Esophagus squamous epithelium (tissue), 4 donors: Measurements from ENCODE around the gene THOC5.

Experiments used
- POLR2A ChIP-seq, 4 donors: fragments of 450-650 bp; IDR thresholded peaks; one replicate each; pipeline ENCODE4 v1.6.1; 2017; ENCODE audit warnings: antibody characterized with exemption in 4 of 4, mild to moderate bottlenecking in 4 of 4, moderate library complexity in 3 of 4
- TF ChIP-seq, protein P1 (sequence below), 6 experiments: fragments of 450-650 bp in 4 of 6; fragments of 200-600 bp in 2 of 6; sonication (generic) in 2 of 6; IDR thresholded peaks; one replicate each; pipeline ENCODE4 v1.5.1; 2016 to 2019; ENCODE audit warnings: antibody characterized with exemption in 6 of 6, mild to moderate bottlenecking in 4 of 6, moderate library complexity in 4 of 6

DNA sequence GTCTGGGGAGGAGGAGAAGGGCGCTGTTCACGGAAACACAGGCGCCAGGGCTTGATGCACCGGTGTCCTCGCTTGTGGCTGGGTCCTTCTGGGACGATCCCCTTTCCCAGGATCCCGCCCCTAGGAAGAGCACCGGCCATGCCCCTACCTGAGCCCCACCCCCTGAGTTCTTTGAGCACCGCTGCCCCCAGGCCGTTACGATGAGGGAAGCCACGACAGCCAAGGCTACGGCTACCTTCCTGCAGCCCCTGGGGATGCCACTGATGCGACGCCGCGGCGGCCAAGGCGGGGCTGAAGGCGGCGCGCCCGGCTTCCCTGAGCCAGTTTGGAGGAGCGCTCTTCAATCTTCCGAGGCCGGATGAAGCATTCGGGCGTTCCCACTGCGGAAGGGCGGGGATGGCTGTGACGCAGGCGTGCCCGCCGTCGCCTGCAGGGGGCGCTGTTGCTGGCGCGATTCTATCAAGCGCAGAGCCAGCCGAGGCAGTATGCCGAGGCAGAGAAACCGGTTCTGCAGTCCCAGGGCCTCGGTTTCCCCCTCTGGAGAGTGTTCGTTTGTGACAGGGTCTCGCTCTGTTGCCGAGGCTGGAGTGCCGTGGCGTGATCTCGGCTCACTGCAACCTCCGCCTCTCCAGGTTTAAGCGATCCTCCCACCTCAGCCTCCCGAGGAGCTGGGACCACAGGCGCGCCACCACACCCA, 83.2 kb downstream of the THOC5 start:
- TF ChIP-seq, protein P1, sequence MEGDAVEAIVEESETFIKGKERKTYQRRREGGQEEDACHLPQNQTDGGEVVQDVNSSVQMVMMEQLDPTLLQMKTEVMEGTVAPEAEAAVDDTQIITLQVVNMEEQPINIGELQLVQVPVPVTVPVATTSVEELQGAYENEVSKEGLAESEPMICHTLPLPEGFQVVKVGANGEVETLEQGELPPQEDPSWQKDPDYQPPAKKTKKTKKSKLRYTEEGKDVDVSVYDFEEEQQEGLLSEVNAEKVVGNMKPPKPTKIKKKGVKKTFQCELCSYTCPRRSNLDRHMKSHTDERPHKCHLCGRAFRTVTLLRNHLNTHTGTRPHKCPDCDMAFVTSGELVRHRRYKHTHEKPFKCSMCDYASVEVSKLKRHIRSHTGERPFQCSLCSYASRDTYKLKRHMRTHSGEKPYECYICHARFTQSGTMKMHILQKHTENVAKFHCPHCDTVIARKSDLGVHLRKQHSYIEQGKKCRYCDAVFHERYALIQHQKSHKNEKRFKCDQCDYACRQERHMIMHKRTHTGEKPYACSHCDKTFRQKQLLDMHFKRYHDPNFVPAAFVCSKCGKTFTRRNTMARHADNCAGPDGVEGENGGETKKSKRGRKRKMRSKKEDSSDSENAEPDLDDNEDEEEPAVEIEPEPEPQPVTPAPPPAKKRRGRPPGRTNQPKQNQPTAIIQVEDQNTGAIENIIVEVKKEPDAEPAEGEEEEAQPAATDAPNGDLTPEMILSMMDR (IDR thresholded peaks at IDR 0.05), result peak; percentile 75 to 94 (median 83)
- TF ChIP-seq POLR2A (IDR thresholded peaks at IDR 0.05), result no peak
